GM19397 (cell line): Measurements from ENCODE around the gene UTP14C.
A peak's percentile ranks its signal among the peaks of the same experiment; 100 is the strongest.
"Not testable (repeated sequence)": the region's sequence is repeated elsewhere in the genome, so short reads cannot be mapped to it uniquely, and the experiment has no call there.

Experiments
- ATAC-seq: cut with Tn5 transposase; IDR thresholded peaks from one replicate; pipeline ENCODE4 v1.9.1; 2021; ENCODE audit warnings: mild to moderate bottlenecking, moderate library complexity; ENCODE audit not compliant: unreplicated experiment

Gene UTP14C

GRCh38 chr13:52001120-52001731 is 23.3 kb upstream of the UTP14C start:
- ATAC-seq = no peak

- no peak for ATAC-seq
These were observed 22.1 kb upstream of the UTP14C start for GRCh38 chr13:52002361-52002760.

GRCh38 chr13:52003541-52003940 is 20.9 kb upstream of the UTP14C start:
- ATAC-seq = no peak

GRCh38 chr13:52004511-52005170 is 19.9 kb upstream of the UTP14C start:
- ATAC-seq = no peak

GRCh38 chr13:52005841-52006522 is 18.5 kb upstream of the UTP14C start:
- ATAC-seq = no peak

GRCh38 chr13:52006523-52007245 is 17.8 kb upstream of the UTP14C start:
- ATAC-seq = no peak

- no peak for ATAC-seq
These were observed 14.5 kb upstream of the UTP14C start for GRCh38 chr13:52009946-52010345.

GRCh38 chr13:52010890-52011631 is 13.4 kb upstream of the UTP14C start, which contains the start of gene ATP7B:
ATP7B (minus strand) TSS chr13:52011450; CDS start chr13:52011337, 113 bp downstream.
- ATAC-seq = no peak

GRCh38 chr13:52011632-52012511 is 12.6 kb upstream of the UTP14C start, which contains the start of gene ALG11:
ALG11 (plus strand) TSS chr13:52012398; CDS start chr13:52012419, 21 bp downstream.
- ATAC-seq = peak; percentile 100

- ATAC-seq = no peak
These were observed 12.0 kb upstream of the UTP14C start for GRCh38 chr13:52012512-52012836.

GRCh38 chr13:52016296-52016695 is 8.2 kb upstream of the UTP14C start:
- no peak for ATAC-seq

- ATAC-seq = no peak
These were observed 4.3 kb upstream of the UTP14C start for GRCh38 chr13:52020191-52020590.

GRCh38 chr13:52022356-52022755 is 2.1 kb upstream of the UTP14C start:
- no peak for ATAC-seq

GRCh38 chr13:52025475-52026245 is 1.2 kb downstream of the UTP14C start:
- ATAC-seq = no peak

GRCh38 chr13:52026246-52026626 is 1.7 kb downstream of the UTP14C start:
- ATAC-seq = no peak

GRCh38 chr13:52027832-52028231 is 3.3 kb downstream of the UTP14C start:
- no peak for ATAC-seq

- no peak for ATAC-seq
These were observed 5.1 kb downstream of the UTP14C start for GRCh38 chr13:52029569-52029968.

GRCh38 chr13:52030401-52030800 is 5.9 kb downstream of the UTP14C start:
- not testable (repeated sequence) for ATAC-seq

GRCh38 chr13:52033039-52033438 is 8.5 kb downstream of the UTP14C start:
- no peak for ATAC-seq
